ENCODE data around the gene LDLRAD4.

- TF ChIP-seq POLR2AphosphoS5 (IDR thresholded peaks at IDR 0.05; ENCODE audit: low read depth, low read length) (no peak), POLR2A (IDR thresholded peaks at IDR 0.05; ENCODE audit: low read depth, low read length) (no peak), POU2F2 (IDR thresholded peaks at IDR 0.05; ENCODE audit: low read depth, low read length) (no peak), TAF1 (IDR thresholded peaks at IDR 0.05; ENCODE audit: low read depth, low read length) (no peak), SPI1 (IDR thresholded peaks at IDR 0.05; ENCODE audit: low read depth, low read length) (no peak), PAX5 (IDR thresholded peaks at IDR 0.05; ENCODE audit: insufficient read depth, low read length, severe bottlenecking) (no peak)
These were observed 171.6 kb downstream of the LDLRAD4 start for GRCh38 chr18:13390196-13390595.

Measured in GM12891 (cell line).